ENCODE measurements around the gene AGAP1.

Gene AGAP1

GRCh38 chr2:235553291-235553690 is 59.4 kb downstream of the AGAP1 start:
- TF ChIP-seq FOXP2 (optimal IDR thresholded peaks at IDR 0.05; ENCODE audit: borderline replicate concordance, extremely low read depth, extremely low read length, insufficient read depth) (no peak), SIN3A (IDR thresholded peaks at IDR 0.05; ENCODE audit: borderline replicate concordance, insufficient read depth, low read length) (no peak), REST (IDR thresholded peaks at IDR 0.05; ENCODE audit: insufficient read depth in 1 of 2, low read depth in 2 of 2, low read length in 2 of 2) (no peak), TAF1 (IDR thresholded peaks at IDR 0.05; ENCODE audit: borderline replicate concordance, insufficient read depth, low read length) (no peak), POLR2AphosphoS5 (IDR thresholded peaks at IDR 0.05; ENCODE audit: low read depth, low read length) (no peak)

GRCh38 chr2:235553696-235554100 is 59.9 kb downstream of the AGAP1 start:
- TF ChIP-seq TAF1 (IDR thresholded peaks at IDR 0.05; ENCODE audit: borderline replicate concordance, insufficient read depth, low read length), result no peak
- no peak for TF ChIP-seq SIN3A (IDR thresholded peaks at IDR 0.05; ENCODE audit: borderline replicate concordance, insufficient read depth, low read length)
- no peak for TF ChIP-seq POLR2AphosphoS5 (IDR thresholded peaks at IDR 0.05; ENCODE audit: low read depth, low read length)
- TF ChIP-seq REST (IDR thresholded peaks at IDR 0.05; ENCODE audit: insufficient read depth in 1 of 2, low read depth in 2 of 2, low read length in 2 of 2), result no peak
- no peak for TF ChIP-seq FOXP2 (optimal IDR thresholded peaks at IDR 0.05; ENCODE audit: borderline replicate concordance, extremely low read depth, extremely low read length, insufficient read depth)

GRCh38 chr2:235554385-235554784 is 60.5 kb downstream of the AGAP1 start:
- no peak for TF ChIP-seq REST (IDR thresholded peaks at IDR 0.05; ENCODE audit: insufficient read depth in 1 of 2, low read depth in 2 of 2, low read length in 2 of 2)
- TF ChIP-seq TAF1 (IDR thresholded peaks at IDR 0.05; ENCODE audit: borderline replicate concordance, insufficient read depth, low read length), result no peak
- no peak for TF ChIP-seq POLR2AphosphoS5 (IDR thresholded peaks at IDR 0.05; ENCODE audit: low read depth, low read length)
- TF ChIP-seq SIN3A (IDR thresholded peaks at IDR 0.05; ENCODE audit: borderline replicate concordance, insufficient read depth, low read length), result no peak
- TF ChIP-seq FOXP2 (optimal IDR thresholded peaks at IDR 0.05; ENCODE audit: borderline replicate concordance, extremely low read depth, extremely low read length, insufficient read depth), result no peak

- TF ChIP-seq POLR2AphosphoS5 (IDR thresholded peaks at IDR 0.05; ENCODE audit: low read depth, low read length) (no peak), TAF1 (IDR thresholded peaks at IDR 0.05; ENCODE audit: borderline replicate concordance, insufficient read depth, low read length) (no peak), SIN3A (IDR thresholded peaks at IDR 0.05; ENCODE audit: borderline replicate concordance, insufficient read depth, low read length) (no peak), FOXP2 (optimal IDR thresholded peaks at IDR 0.05; ENCODE audit: borderline replicate concordance, extremely low read depth, extremely low read length, insufficient read depth) (no peak), REST (IDR thresholded peaks at IDR 0.05; ENCODE audit: insufficient read depth in 1 of 2, low read depth in 2 of 2, low read length in 2 of 2) (no peak)
Observed at GRCh38 chr2:235554936-235555335, 61.1 kb downstream of the AGAP1 start.

- no peak for TF ChIP-seq FOXP2 (optimal IDR thresholded peaks at IDR 0.05; ENCODE audit: borderline replicate concordance, extremely low read depth, extremely low read length, insufficient read depth)
- no peak for TF ChIP-seq TAF1 (IDR thresholded peaks at IDR 0.05; ENCODE audit: borderline replicate concordance, insufficient read depth, low read length)
- TF ChIP-seq REST (IDR thresholded peaks at IDR 0.05; ENCODE audit: insufficient read depth in 1 of 2, low read depth in 2 of 2, low read length in 2 of 2), result no peak
- TF ChIP-seq POLR2AphosphoS5 (IDR thresholded peaks at IDR 0.05; ENCODE audit: low read depth, low read length), result no peak
- TF ChIP-seq SIN3A (IDR thresholded peaks at IDR 0.05; ENCODE audit: borderline replicate concordance, insufficient read depth, low read length), result no peak
Observed at GRCh38 chr2:235555371-235555770, 61.5 kb downstream of the AGAP1 start.
